Muscle of arm (tissue), 12 donors: ENCODE results near the gene TTC9C. TPM values are rescaled to one million over a fixed set of nuclear protein-coding genes. Genes with fewer than 3 reads are reported as not detected.

ENCODE experiments used
- polyA plus RNA-seq, 12 donors: library from polyadenylated mRNA; unstranded; fragments of 120-200 nt; gene quantifications; one replicate each; pipeline ENCODE4 v1.2.1, GENCODE V29; 2013; ENCODE audit not compliant: insufficient read length in 12 of 12

The TTC9C gene
- polyA plus RNA-seq, 12 donors, result 26.5 to 59.9 (median 30.2) TPM; not detected in 1

Other genes with a start within 250 kb of the TTC9C start
- 100 to 1,000 TPM; 101 to 395 (median 301) TPM for gene AHNAK, start 181.7 kb upstream of the TTC9C start, polyA plus RNA-seq
- gene EEF1G, start 154.6 kb upstream of the TTC9C start, polyA plus RNA-seq, result 1,000 to 10,000 TPM in 11 of 12 donors, 100 to 1,000 TPM in 1; 357 to 3,515 (median 3,174) TPM
- 10 to 100 TPM in 10 of 12 donors, 1 to 10 TPM in 1, not detected in 1; 7.8 to 17.4 (median 14.4) TPM for gene TUT1, start 137.0 kb upstream of the TTC9C start, polyA plus RNA-seq
- 100 to 1,000 TPM in 1 of 12 donors, 10 to 100 TPM in 11; 29.1 to 168 (median 45.1) TPM for gene MTA2, start 126.6 kb upstream of the TTC9C start, polyA plus RNA-seq
- gene EML3, start 115.7 kb upstream of the TTC9C start, polyA plus RNA-seq, result 10 to 100 TPM in 11 of 12 donors, not detected in 1; 12.1 to 35.5 (median 16.2) TPM
- gene ROM1, start 115.2 kb upstream of the TTC9C start, polyA plus RNA-seq, result 1 to 10 TPM in 9 of 12 donors, under 1 TPM in 1, not detected in 2; 0.87 to 3.2 (median 1.6) TPM
- gene B3GAT3, start 106.5 kb upstream of the TTC9C start, polyA plus RNA-seq, result 10 to 100 TPM in 11 of 12 donors, not detected in 1; 13.2 to 40.2 (median 15.7) TPM
- 100 to 1,000 TPM; 131 to 283 (median 176) TPM for gene GANAB, start 81.9 kb upstream of the TTC9C start, polyA plus RNA-seq
- gene INTS5, start 75.2 kb upstream of the TTC9C start, polyA plus RNA-seq, result 10 to 100 TPM in 7 of 12 donors, 1 to 10 TPM in 4, not detected in 1; 8.0 to 13.0 (median 10.7) TPM
- gene C11orf98, start 63.3 kb upstream of the TTC9C start, polyA plus RNA-seq, result 10 to 100 TPM in 11 of 12 donors, not detected in 1; 27.4 to 66.5 (median 34.9) TPM
- 1 to 10 TPM in 10 of 12 donors, not detected in 2; 2.3 to 3.6 (median 2.8) TPM for gene CSKMT, start 63.2 kb upstream of the TTC9C start, polyA plus RNA-seq
- gene UQCC3, start 56.8 kb upstream of the TTC9C start, polyA plus RNA-seq, result 1 to 10 TPM in 10 of 12 donors, not detected in 2; 4.2 to 6.5 (median 4.7) TPM
- gene LBHD1, start 56.2 kb upstream of the TTC9C start, polyA plus RNA-seq, result 1 to 10 TPM in 11 of 12 donors, not detected in 1; 3.3 to 9.5 (median 6.4) TPM
- 100 to 1,000 TPM in 11 of 12 donors, not detected in 1; 110 to 172 (median 124) TPM for gene UBXN1, start 49.4 kb upstream of the TTC9C start, polyA plus RNA-seq
- gene LRRN4CL, start 39.0 kb upstream of the TTC9C start, polyA plus RNA-seq, result 10 to 100 TPM in 11 of 12 donors, not detected in 1; 13.6 to 31.1 (median 17.5) TPM
- 10 to 100 TPM in 11 of 12 donors, not detected in 1; 16.3 to 71.7 (median 23.7) TPM for gene BSCL2, start 21.1 kb upstream of the TTC9C start, polyA plus RNA-seq
- 1 to 10 TPM in 1 of 12 donors, under 1 TPM in 8, not detected in 3; 0.34 to 1.2 (median 0.70) TPM for gene GNG3, start 20.8 kb upstream of the TTC9C start, polyA plus RNA-seq
- gene HNRNPUL2, start 1.0 kb upstream of the TTC9C start, polyA plus RNA-seq, result 10 to 100 TPM in 11 of 12 donors, not detected in 1; 40.6 to 57.1 (median 49.4) TPM
- 1 to 10 TPM in 10 of 12 donors, not detected in 2; 3.1 to 5.1 (median 4.2) TPM for gene ZBTB3, start 25.7 kb downstream of the TTC9C start, polyA plus RNA-seq
- gene POLR2G, start 33.1 kb downstream of the TTC9C start, polyA plus RNA-seq, result 100 to 1,000 TPM in 2 of 12 donors, 10 to 100 TPM in 9, not detected in 1; 60.7 to 102 (median 88.3) TPM
- 10 to 100 TPM in 11 of 12 donors, not detected in 1; 11.8 to 67.7 (median 14.6) TPM for gene TAF6L, start 42.9 kb downstream of the TTC9C start, polyA plus RNA-seq
- gene TMEM179B, start 58.9 kb downstream of the TTC9C start, polyA plus RNA-seq, result 10 to 100 TPM in 11 of 12 donors, not detected in 1; 25.7 to 41.4 (median 28.8) TPM
- 10 to 100 TPM in 10 of 12 donors, not detected in 2; 11.9 to 16.9 (median 15.1) TPM for gene TMEM223, start 63.5 kb downstream of the TTC9C start, polyA plus RNA-seq
- 100 to 1,000 TPM in 1 of 12 donors, 10 to 100 TPM in 10, not detected in 1; 55.0 to 132 (median 69.9) TPM for gene NXF1, start 77.0 kb downstream of the TTC9C start, polyA plus RNA-seq
- gene STX5, start 103.6 kb downstream of the TTC9C start, polyA plus RNA-seq, result 10 to 100 TPM in 11 of 12 donors, not detected in 1; 29.8 to 50.9 (median 34.3) TPM
- under 1 TPM in 2 of 12 donors, not detected in 10; 0.42 to 0.80 TPM for gene TEX54, start 104.4 kb downstream of the TTC9C start, polyA plus RNA-seq
- 10 to 100 TPM in 11 of 12 donors, not detected in 1; 19.1 to 36.6 (median 30.7) TPM for gene WDR74, start 111.1 kb downstream of the TTC9C start, polyA plus RNA-seq
- 100 to 1,000 TPM in 1 of 12 donors, 10 to 100 TPM in 10, not detected in 1; 32.8 to 132 (median 44.9) TPM for gene SLC3A2, start 152.4 kb downstream of the TTC9C start, polyA plus RNA-seq
- 1 to 10 TPM in 1 of 12 donors, under 1 TPM in 2, not detected in 9; 0.08 to 1.1 (median 0.48) TPM for gene CHRM1, start 192.9 kb downstream of the TTC9C start, polyA plus RNA-seq